Measurements from ENCODE around the gene CAMTA1.

Gene CAMTA1

DNA sequence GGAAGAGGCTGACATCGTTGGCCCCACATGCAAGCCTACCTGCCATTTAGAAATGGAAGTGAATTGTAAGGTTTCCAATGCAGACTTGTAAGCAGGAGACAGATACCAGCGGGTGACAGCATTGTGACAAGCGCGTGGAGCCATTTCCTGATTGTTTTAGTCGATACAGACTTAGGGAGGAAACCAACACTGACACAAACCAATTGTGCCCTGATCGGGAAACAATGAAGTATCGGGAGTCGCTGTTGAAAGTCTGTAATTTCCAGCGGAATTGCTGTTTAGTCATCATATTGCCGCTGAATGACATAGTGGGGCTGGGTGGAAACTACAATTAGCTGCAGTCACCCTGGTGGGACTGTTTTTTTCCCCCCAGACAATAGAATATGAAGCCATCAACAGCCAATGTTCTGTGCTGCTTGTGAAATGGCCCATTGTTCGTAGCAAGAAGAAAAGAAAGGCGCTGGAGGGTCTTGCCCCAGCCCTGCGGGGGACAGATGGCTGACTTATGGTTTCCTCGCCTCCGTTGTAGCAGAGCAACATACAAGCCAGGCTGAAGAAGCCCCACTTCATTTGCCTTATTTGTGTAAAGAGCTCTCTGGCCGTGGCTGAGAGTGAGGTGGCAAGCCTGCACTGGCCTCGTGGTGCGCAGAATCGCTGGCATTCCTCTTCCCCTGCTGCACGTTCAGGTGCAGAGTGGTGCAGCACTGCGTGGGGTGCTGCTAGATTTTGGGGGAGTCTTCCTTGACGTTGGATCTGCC, 462.7 kb downstream of the CAMTA1 start:
- no peaks in the 10 kb centered on the region for H3K9me3 ChIP-seq (replicated peaks; ENCODE audit: insufficient read depth, low read length)
- H2AFZ ChIP-seq (ENCODE audit: low read length): no peak overlapping the region
- no peaks in the 10 kb centered on the region for H4K20me1 ChIP-seq (ENCODE audit: insufficient read depth, low read length)
- H3K9ac ChIP-seq (ENCODE audit: low read length): no peak overlapping the region
- DNase-seq: no peak
- no peak for TF ChIP-seq EZH2phosphoT487 (IDR thresholded peaks at IDR 0.05; ENCODE audit: low read length)
- TF ChIP-seq EZH2 (optimal IDR thresholded peaks at IDR 0.05; ENCODE audit: low read depth, low read length): no peak
- TF ChIP-seq, protein P1, sequence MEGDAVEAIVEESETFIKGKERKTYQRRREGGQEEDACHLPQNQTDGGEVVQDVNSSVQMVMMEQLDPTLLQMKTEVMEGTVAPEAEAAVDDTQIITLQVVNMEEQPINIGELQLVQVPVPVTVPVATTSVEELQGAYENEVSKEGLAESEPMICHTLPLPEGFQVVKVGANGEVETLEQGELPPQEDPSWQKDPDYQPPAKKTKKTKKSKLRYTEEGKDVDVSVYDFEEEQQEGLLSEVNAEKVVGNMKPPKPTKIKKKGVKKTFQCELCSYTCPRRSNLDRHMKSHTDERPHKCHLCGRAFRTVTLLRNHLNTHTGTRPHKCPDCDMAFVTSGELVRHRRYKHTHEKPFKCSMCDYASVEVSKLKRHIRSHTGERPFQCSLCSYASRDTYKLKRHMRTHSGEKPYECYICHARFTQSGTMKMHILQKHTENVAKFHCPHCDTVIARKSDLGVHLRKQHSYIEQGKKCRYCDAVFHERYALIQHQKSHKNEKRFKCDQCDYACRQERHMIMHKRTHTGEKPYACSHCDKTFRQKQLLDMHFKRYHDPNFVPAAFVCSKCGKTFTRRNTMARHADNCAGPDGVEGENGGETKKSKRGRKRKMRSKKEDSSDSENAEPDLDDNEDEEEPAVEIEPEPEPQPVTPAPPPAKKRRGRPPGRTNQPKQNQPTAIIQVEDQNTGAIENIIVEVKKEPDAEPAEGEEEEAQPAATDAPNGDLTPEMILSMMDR (IDR thresholded peaks at IDR 0.05; ENCODE audit: low read length): no peak
- no peaks in the 10 kb centered on the region for H3K79me2 ChIP-seq (ENCODE audit: low read length)
- no peaks in the 10 kb centered on the region for H3F3A ChIP-seq (ENCODE audit: insufficient read depth, low read length)
- no peaks in the 10 kb centered on the region for H3K4me1 ChIP-seq (ENCODE audit: low read length)
- no peak overlapping the region for H3K27ac ChIP-seq (ENCODE audit: low read length)
- no peaks in the 10 kb centered on the region for H3K9me2 ChIP-seq (replicated peaks; ENCODE audit: insufficient read depth, low read length)
- peaks cover 79% of the 10 kb centered on the region for H3K27me3 ChIP-seq (replicated peaks; ENCODE audit: insufficient read depth, low read length)
- H3K36me3 ChIP-seq (replicated peaks; ENCODE audit: insufficient read depth, low read length): no peaks in the 10 kb centered on the region
- no peak overlapping the region for H3K4me3 ChIP-seq (ENCODE audit: low read length)
- no peak overlapping the region for H3K4me2 ChIP-seq (ENCODE audit: low read depth, low read length)

DNA sequence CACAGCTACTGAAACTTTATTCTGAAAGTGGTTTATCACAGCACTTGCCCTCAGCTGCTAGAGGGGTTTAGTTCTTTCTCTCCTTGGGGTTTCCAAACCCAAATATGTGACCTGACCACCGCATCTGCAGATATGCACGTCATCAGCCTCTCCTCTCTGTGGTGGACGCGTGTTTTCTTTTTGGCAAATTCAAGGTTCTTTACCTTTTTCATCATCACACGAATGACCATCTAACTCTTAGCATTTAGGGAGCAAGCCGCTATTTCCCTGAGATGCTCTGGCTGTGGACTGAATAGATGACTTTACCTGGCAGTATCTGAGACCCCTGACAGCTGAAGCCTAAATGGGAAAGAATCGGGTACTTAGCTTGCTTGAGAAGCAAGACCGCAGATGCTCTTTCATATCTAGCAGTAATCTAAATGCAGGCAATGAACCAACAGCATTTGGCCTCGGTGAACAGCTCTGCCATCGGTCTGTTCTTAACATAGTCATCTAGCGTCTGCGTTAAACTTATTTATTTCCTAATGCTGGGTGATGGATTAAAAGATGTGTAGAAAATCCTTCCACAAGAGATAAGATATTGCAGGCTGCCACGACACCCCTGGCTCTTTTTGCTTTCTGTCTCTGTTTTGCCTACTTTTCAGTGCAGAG, 463.4 kb downstream of the CAMTA1 start:
- H3K9ac ChIP-seq (ENCODE audit: low read length): no peak overlapping the region
- H2AFZ ChIP-seq (ENCODE audit: low read length): no peak overlapping the region
- no peaks in the 10 kb centered on the region for H3K9me3 ChIP-seq (replicated peaks; ENCODE audit: insufficient read depth, low read length)

DNA sequence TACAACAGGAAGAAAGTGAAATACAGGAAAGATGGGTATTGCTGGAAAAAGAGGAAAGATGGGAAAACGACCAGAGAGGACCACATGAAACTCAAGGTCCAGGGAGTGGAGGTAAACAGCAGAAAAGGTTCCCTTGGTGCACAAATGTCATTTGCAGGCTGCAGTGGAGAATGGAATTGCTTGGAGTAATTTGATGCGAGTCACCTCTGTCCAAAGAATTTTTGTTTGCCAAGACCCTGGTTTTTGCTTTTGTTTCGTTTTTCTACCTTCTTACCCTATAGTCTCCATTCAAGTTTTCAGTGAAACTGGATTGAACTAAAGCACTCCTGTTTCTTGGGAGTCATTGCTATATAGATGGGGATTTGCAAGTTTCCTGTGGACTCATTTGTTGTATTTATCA, 464.3 kb downstream of the CAMTA1 start:
- H3K4me1 ChIP-seq (ENCODE audit: low read length): no peaks in the 10 kb centered on the region
- no peaks in the 10 kb centered on the region for H3K79me2 ChIP-seq (ENCODE audit: low read length)
- H3K27ac ChIP-seq (ENCODE audit: low read length): no peak overlapping the region
- H3K4me2 ChIP-seq (ENCODE audit: low read depth, low read length): no peak overlapping the region
- H3K9ac ChIP-seq (ENCODE audit: low read length): no peak overlapping the region
- H3K36me3 ChIP-seq (replicated peaks; ENCODE audit: insufficient read depth, low read length): no peaks in the 10 kb centered on the region
- no peaks in the 10 kb centered on the region for H3F3A ChIP-seq (ENCODE audit: insufficient read depth, low read length)
- no peaks in the 10 kb centered on the region for H3K9me3 ChIP-seq (replicated peaks; ENCODE audit: insufficient read depth, low read length)
- H3K27me3 ChIP-seq (replicated peaks; ENCODE audit: insufficient read depth, low read length): peaks cover 92% of the 10 kb centered on the region
- TF ChIP-seq, protein P1 (IDR thresholded peaks at IDR 0.05; ENCODE audit: low read length): no peak
- TF ChIP-seq EZH2phosphoT487 (IDR thresholded peaks at IDR 0.05; ENCODE audit: low read length) (no peak), EZH2 (optimal IDR thresholded peaks at IDR 0.05; ENCODE audit: low read depth, low read length) (no peak)
- H2AFZ ChIP-seq (ENCODE audit: low read length): no peak overlapping the region
- no peaks in the 10 kb centered on the region for H3K9me2 ChIP-seq (replicated peaks; ENCODE audit: insufficient read depth, low read length)
- no peaks in the 10 kb centered on the region for H4K20me1 ChIP-seq (ENCODE audit: insufficient read depth, low read length)
- no peak overlapping the region for H3K4me3 ChIP-seq (ENCODE audit: low read length)
- DNase-seq: no peak

More for the DNA sequence above, 463.4 kb downstream of the CAMTA1 start:
- Histone ChIP-seq H3K36me3 (replicated peaks; ENCODE audit: insufficient read depth, low read length) (no peaks in the 10 kb centered on the region), H3K4me2 (ENCODE audit: low read depth, low read length) (no peak overlapping the region), H3K9me2 (replicated peaks; ENCODE audit: insufficient read depth, low read length) (no peaks in the 10 kb centered on the region), H3K27ac (ENCODE audit: low read length) (no peak overlapping the region), H3F3A (ENCODE audit: insufficient read depth, low read length) (no peaks in the 10 kb centered on the region), H3K4me1 (ENCODE audit: low read length) (no peaks in the 10 kb centered on the region), H3K79me2 (ENCODE audit: low read length) (no peaks in the 10 kb centered on the region), H4K20me1 (ENCODE audit: insufficient read depth, low read length) (no peaks in the 10 kb centered on the region), H3K4me3 (ENCODE audit: low read length) (no peak overlapping the region), H3K27me3 (replicated peaks; ENCODE audit: insufficient read depth, low read length) (peaks cover 83% of the 10 kb centered on the region)
- DNase-seq: no peak
- TF ChIP-seq EZH2 (optimal IDR thresholded peaks at IDR 0.05; ENCODE audit: low read depth, low read length) (no peak), EZH2phosphoT487 (IDR thresholded peaks at IDR 0.05; ENCODE audit: low read length) (no peak)
- TF ChIP-seq, protein P1 (IDR thresholded peaks at IDR 0.05; ENCODE audit: low read length): no peak
